ENCODE measurements around the gene FAM222A. TPM values are rescaled to one million over a fixed set of nuclear protein-coding genes. Genes with fewer than 3 reads are reported as not detected.

FAM222A gene
- polyA plus RNA-seq, 1 donor from 2014 or later = 8.5 TPM

- no peaks in the 10 kb centered on the region for H3K9me2 ChIP-seq (ENCODE audit: insufficient read depth, low read length)
Measured at GRCh38 chr12:109781668-109782325, 68.2 kb downstream of the FAM222A start.

GRCh38 chr12:109782326-109782703 is 68.7 kb downstream of the FAM222A start:
- H3K36me3 ChIP-seq (ENCODE audit: insufficient read depth, low read length) = no peaks in the 10 kb centered on the region
- no peaks in the 10 kb centered on the region for H3K9me2 ChIP-seq (ENCODE audit: insufficient read depth, low read length)
- no peaks in the 10 kb centered on the region for H3K9me3 ChIP-seq (ENCODE audit: low read length)
- TF ChIP-seq CTCF (IDR thresholded peaks at IDR 0.05; ENCODE audit: poor library complexity, severe bottlenecking) = no peak
- no peaks in the 10 kb centered on the region for H4K20me1 ChIP-seq (ENCODE audit: insufficient read depth)
- H3K4me2 ChIP-seq (ENCODE audit: low read length) = no peak overlapping the region
- H3K79me2 ChIP-seq (replicated peaks; ENCODE audit: insufficient read depth, low read length) = no peaks in the 10 kb centered on the region
- H2AFZ ChIP-seq (ENCODE audit: low read depth, low read length) = no peak overlapping the region
- no peaks in the 10 kb centered on the region for H3K27me3 ChIP-seq (ENCODE audit: insufficient read depth, low read depth, low read length)
- H3F3A ChIP-seq (ENCODE audit: insufficient read depth, low read length, poor library complexity, severe bottlenecking) = no peaks in the 10 kb centered on the region
- H3K27ac ChIP-seq (ENCODE audit: low read length) = no peak overlapping the region
- no peak overlapping the region for H3K4me3 ChIP-seq (ENCODE audit: low read length)
- no peak overlapping the region for H3K9ac ChIP-seq (ENCODE audit: low read length)

More at GRCh38 chr12:109781668-109782325, 68.2 kb downstream of the FAM222A start:
- H3K79me2 ChIP-seq (replicated peaks; ENCODE audit: insufficient read depth, low read length) = no peaks in the 10 kb centered on the region
- no peak overlapping the region for H3K9ac ChIP-seq (ENCODE audit: low read length)
- H3K4me3 ChIP-seq (ENCODE audit: low read length) = no peak overlapping the region
- TF ChIP-seq EZH2 (IDR thresholded peaks at IDR 0.05; ENCODE audit: borderline replicate concordance, insufficient read depth, low read length, poor library complexity, severe bottlenecking) (no peak), EP300 (conservative IDR thresholded peaks at IDR 0.05; ENCODE audit: poor library complexity, severe bottlenecking) (no peak), MXI1 (conservative IDR thresholded peaks at IDR 0.05; ENCODE audit: poor library complexity, severe bottlenecking) (no peak), TAF1 (IDR thresholded peaks at IDR 0.05; ENCODE audit: low read depth) (no peak), CTCF (IDR thresholded peaks at IDR 0.05; ENCODE audit: poor library complexity, severe bottlenecking) (no peak), REST (IDR thresholded peaks at IDR 0.05; ENCODE audit: borderline replicate concordance) (no peak), SMC3 (conservative IDR thresholded peaks at IDR 0.05; ENCODE audit: poor library complexity) (no peak), RAD21 (conservative IDR thresholded peaks at IDR 0.05) (no peak), POLR2AphosphoS5 (IDR thresholded peaks at IDR 0.05) (no peak)
- no peaks in the 10 kb centered on the region for H3K36me3 ChIP-seq (ENCODE audit: insufficient read depth, low read length)
- H2AFZ ChIP-seq (ENCODE audit: low read depth, low read length) = no peak overlapping the region
- H3K4me2 ChIP-seq (ENCODE audit: low read length) = no peak overlapping the region
- H4K20me1 ChIP-seq (ENCODE audit: insufficient read depth) = no peaks in the 10 kb centered on the region
- no peaks in the 10 kb centered on the region for H3F3A ChIP-seq (ENCODE audit: insufficient read depth, low read length, poor library complexity, severe bottlenecking)
- no peaks in the 10 kb centered on the region for H3K9me3 ChIP-seq (ENCODE audit: low read length)
- no peaks in the 10 kb centered on the region for H3K27me3 ChIP-seq (ENCODE audit: insufficient read depth, low read depth, low read length)
- no peak overlapping the region for H3K27ac ChIP-seq (ENCODE audit: low read length)

All from neural cell (in vitro differentiated cells).